DMS153 treated with DMSO at 0.1 percent for 48 hours (cell line): ENCODE results near the gene PRDM15.

ENCODE experiments used
- DNase-seq: peaks from one replicate; lab custom pipeline; 2025; ENCODE audit not compliant: unreplicated experiment; lab: John Stamatoyannopoulos, UW

Gene PRDM15

GRCh38 chr21:41766883-41767605 is 112.1 kb downstream of the PRDM15 start, which contains the start of gene RIPK4:
TSS of gene RIPK4 (minus strand) at chr21:41767052. CDS start at chr21:41767041, 11 bp downstream.
- DNase-seq: peak; percentile 75

- DNase-seq: no peak
These were observed 112.9 kb downstream of the PRDM15 start for GRCh38 chr21:41765973-41766882.

GRCh38 chr21:41765420-41765821 is 113.7 kb downstream of the PRDM15 start:
- no peak for DNase-seq

- DNase-seq: no peak
These were observed 114.4 kb downstream of the PRDM15 start for GRCh38 chr21:41764558-41765419.

GRCh38 chr21:41763996-41764395 is 115.1 kb downstream of the PRDM15 start:
- no peak for DNase-seq

GRCh38 chr21:41763398-41763931 is 115.7 kb downstream of the PRDM15 start:
- no peak for DNase-seq

- DNase-seq: no peak
These were observed 116.4 kb downstream of the PRDM15 start for GRCh38 chr21:41762753-41763152.

- DNase-seq: no peak
These were observed 117.1 kb downstream of the PRDM15 start for GRCh38 chr21:41761934-41762635.

GRCh38 chr21:41761211-41761933 is 117.8 kb downstream of the PRDM15 start:
- no peak for DNase-seq

GRCh38 chr21:41760411-41760810 is 118.7 kb downstream of the PRDM15 start:
- no peak for DNase-seq

GRCh38 chr21:41759926-41760325 is 119.2 kb downstream of the PRDM15 start:
- no peak for DNase-seq

- no peak for DNase-seq
These were observed 119.8 kb downstream of the PRDM15 start for GRCh38 chr21:41759214-41759840.

- no peak for DNase-seq
These were observed 120.6 kb downstream of the PRDM15 start for GRCh38 chr21:41758550-41758949.

GRCh38 chr21:41755934-41756773 is 123.0 kb downstream of the PRDM15 start:
- no peak for DNase-seq

- DNase-seq: no peak
These were observed 123.7 kb downstream of the PRDM15 start for GRCh38 chr21:41755258-41755933.

GRCh38 chr21:41754479-41754891 is 124.7 kb downstream of the PRDM15 start:
- no peak for DNase-seq

GRCh38 chr21:41753006-41753898 is 125.9 kb downstream of the PRDM15 start:
- DNase-seq: no peak
